NCI-H2171 treated with DMSO at 0.1 percent for 48 hours (cell line): ENCODE measurements around the gene EPB41L1.
A peak's percentile ranks its signal among the peaks of the same experiment; 100 is the strongest.

ENCODE experiments used
- DNase-seq: peaks from one replicate; lab custom pipeline; 2025; lab: John Stamatoyannopoulos, UW

The EPB41L1 gene

GRCh38 chr20:36154700-36155628, at the start of gene EPB41L1:
Gene EPB41L1, plus strand, starts transcription at chr20:36154740. Its CDS starts 19,038 bp downstream, at chr20:36173778.
- DNase-seq, result peak; percentile 58

GRCh38 chr20:36104856-36105255, 49.7 kb upstream of the EPB41L1 start:
- no peak for DNase-seq

GRCh38 chr20:36105711-36106226, 48.8 kb upstream of the EPB41L1 start:
- peak; percentile 46 for DNase-seq

- no peak for DNase-seq
These were observed 47.9 kb upstream of the EPB41L1 start for GRCh38 chr20:36106606-36107005.

GRCh38 chr20:36107881-36108280, 46.7 kb upstream of the EPB41L1 start:
- DNase-seq, result no peak

- no peak for DNase-seq
These were observed 45.1 kb upstream of the EPB41L1 start for GRCh38 chr20:36109251-36109947.

GRCh38 chr20:36110994-36111393, 43.5 kb upstream of the EPB41L1 start:
- DNase-seq, result no peak

GRCh38 chr20:36112112-36112511, 42.4 kb upstream of the EPB41L1 start:
- no peak for DNase-seq

GRCh38 chr20:36113036-36113435, 41.5 kb upstream of the EPB41L1 start:
- no peak for DNase-seq

GRCh38 chr20:36113566-36114250, 40.8 kb upstream of the EPB41L1 start:
- no peak for DNase-seq

- no peak for DNase-seq
These were observed 39.8 kb upstream of the EPB41L1 start for GRCh38 chr20:36114707-36115106.

GRCh38 chr20:36115925-36116324, 38.6 kb upstream of the EPB41L1 start:
- DNase-seq, result no peak

GRCh38 chr20:36116807-36117441, 37.6 kb upstream of the EPB41L1 start:
- DNase-seq, result no peak

- no peak for DNase-seq
These were observed 36.9 kb upstream of the EPB41L1 start for GRCh38 chr20:36117638-36118037.

GRCh38 chr20:36118371-36118770, 36.2 kb upstream of the EPB41L1 start:
- DNase-seq, result no peak

GRCh38 chr20:36119537-36119936, 35.0 kb upstream of the EPB41L1 start:
- no peak for DNase-seq

GRCh38 chr20:36120241-36120640, 34.3 kb upstream of the EPB41L1 start:
- no peak for DNase-seq

GRCh38 chr20:36120991-36121390, 33.5 kb upstream of the EPB41L1 start:
- no peak for DNase-seq

- no peak for DNase-seq
These were observed 32.3 kb upstream of the EPB41L1 start for GRCh38 chr20:36121981-36122930.

GRCh38 chr20:36122931-36123288, 31.6 kb upstream of the EPB41L1 start:
- DNase-seq, result no peak

GRCh38 chr20:36125097-36125496, 29.4 kb upstream of the EPB41L1 start:
- DNase-seq, result no peak
